Keratinocyte (primary cell): ENCODE measurements around the gene CAPSL.

Experiments
- EZH2 ChIP-seq: IDR thresholded peaks from one replicate; pipeline ENCODE4 v1.6.1; 2012; ENCODE audit warnings: inconsistent platforms, mild to moderate bottlenecking, low read length, moderate library complexity
- TF ChIP-seq, protein P1 (sequence below), 3 experiments: IDR thresholded peaks in 1 of 3; conservative IDR thresholded peaks in 1 of 3; optimal IDR thresholded peaks in 1 of 3; 2 replicates in 2 of 3; 3 replicates in 1 of 3; pipeline versions ENCODE3 to v1.5.1; 2011; ENCODE audit warnings: low read length in 3 of 3, mild to moderate bottlenecking in 3 of 3, moderate library complexity in 2 of 3, control low read depth in 1 of 3, inconsistent platforms in 1 of 3; ENCODE audit not compliant: insufficient read depth in 2 of 3; ENCODE audit errors: extremely low read depth in 1 of 3

DNA sequence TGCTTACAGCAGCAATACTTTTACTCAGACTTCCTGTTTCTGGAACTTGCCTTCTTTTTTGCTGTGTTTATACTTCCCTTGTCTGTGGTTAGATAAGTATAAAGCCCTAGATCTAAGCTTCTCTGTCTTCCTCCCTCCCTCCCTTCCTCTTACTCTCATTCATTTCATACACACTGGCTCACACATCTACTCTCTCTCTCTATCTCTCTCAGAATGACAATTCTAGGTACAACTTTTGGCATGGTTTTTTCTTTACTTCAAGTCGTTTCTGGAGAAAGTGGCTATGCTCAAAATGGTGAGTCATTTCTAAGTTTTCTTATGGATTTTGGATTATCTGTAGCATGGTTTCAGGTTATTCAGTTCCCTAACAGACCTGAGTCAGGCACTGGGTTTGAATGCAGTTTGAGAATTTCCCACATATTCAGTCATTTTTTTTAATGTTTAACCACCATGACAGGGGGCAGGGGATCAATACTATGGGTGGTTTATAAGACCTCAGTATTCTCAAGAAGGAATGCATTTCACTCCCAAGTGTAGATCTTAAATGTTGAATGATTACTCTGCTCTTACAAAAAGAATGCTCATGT, 81.6 kb downstream of the CAPSL start, which contains the start of gene IL7R:
- TF ChIP-seq, protein P1, sequence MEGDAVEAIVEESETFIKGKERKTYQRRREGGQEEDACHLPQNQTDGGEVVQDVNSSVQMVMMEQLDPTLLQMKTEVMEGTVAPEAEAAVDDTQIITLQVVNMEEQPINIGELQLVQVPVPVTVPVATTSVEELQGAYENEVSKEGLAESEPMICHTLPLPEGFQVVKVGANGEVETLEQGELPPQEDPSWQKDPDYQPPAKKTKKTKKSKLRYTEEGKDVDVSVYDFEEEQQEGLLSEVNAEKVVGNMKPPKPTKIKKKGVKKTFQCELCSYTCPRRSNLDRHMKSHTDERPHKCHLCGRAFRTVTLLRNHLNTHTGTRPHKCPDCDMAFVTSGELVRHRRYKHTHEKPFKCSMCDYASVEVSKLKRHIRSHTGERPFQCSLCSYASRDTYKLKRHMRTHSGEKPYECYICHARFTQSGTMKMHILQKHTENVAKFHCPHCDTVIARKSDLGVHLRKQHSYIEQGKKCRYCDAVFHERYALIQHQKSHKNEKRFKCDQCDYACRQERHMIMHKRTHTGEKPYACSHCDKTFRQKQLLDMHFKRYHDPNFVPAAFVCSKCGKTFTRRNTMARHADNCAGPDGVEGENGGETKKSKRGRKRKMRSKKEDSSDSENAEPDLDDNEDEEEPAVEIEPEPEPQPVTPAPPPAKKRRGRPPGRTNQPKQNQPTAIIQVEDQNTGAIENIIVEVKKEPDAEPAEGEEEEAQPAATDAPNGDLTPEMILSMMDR (optimal IDR thresholded peaks at IDR 0.05 in 1 of 3, IDR thresholded peaks at IDR 0.05 in 1 of 3, conservative IDR thresholded peaks at IDR 0.05 in 1 of 3; ENCODE audit: extremely low read depth in 1 of 3, insufficient read depth in 2 of 3, low read length in 3 of 3): no peak
- TF ChIP-seq EZH2: no peak
